NCI-H2196 treated with DMSO at 0.1 percent for 48 hours (cell line): Measurements from ENCODE around the gene GAS7.

ENCODE experiments used
- DNase-seq: peaks from one replicate; lab custom pipeline; 2025; ENCODE audit not compliant: unreplicated experiment; lab: John Stamatoyannopoulos, UW

The GAS7 gene

DNA sequence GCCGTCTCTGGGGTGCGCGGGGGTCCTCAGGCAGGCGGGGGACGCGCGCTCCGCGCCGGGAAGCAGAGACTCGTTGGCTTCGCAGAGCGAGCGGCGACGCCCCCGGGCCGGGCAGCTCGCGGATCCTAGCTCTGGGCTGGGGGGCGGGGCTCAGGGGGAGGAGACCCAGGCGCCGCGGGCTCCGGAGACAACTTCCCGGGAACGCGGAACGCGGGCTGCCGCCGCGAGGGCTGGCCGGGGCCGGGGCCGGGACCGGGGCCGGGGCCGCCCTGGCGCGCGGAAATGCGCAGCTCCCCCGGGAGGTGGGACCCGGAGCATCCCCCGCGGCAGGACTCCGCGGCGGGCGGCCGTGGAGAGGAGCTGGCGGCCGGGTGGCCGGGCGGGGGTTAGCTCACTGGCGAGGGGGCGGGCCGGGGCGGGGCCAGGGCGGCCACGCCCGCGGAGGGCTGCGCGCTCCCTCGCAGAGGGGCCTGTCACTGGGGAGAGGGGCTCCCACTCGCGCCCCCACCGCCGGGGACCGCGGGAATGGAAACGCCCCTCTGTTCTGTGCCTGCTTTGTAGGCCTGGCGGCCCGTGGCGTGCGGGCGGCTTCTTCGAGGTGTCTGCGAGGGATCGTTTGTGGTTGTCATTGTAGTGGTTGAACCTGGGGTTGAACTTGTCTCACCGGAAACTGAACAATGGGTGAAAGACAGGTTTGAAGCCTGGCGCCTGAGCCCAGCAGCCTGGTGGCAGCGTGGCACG is at the start of gene GAS7:
GAS7 (minus strand) TSS at position 98 of the 741 bp plus-strand sequence.
- DNase-seq: no peak

- no peak for DNase-seq
Measured at GRCh38 chr17:10247810-10248209, 49.4 kb upstream of the GAS7 start.

DNA sequence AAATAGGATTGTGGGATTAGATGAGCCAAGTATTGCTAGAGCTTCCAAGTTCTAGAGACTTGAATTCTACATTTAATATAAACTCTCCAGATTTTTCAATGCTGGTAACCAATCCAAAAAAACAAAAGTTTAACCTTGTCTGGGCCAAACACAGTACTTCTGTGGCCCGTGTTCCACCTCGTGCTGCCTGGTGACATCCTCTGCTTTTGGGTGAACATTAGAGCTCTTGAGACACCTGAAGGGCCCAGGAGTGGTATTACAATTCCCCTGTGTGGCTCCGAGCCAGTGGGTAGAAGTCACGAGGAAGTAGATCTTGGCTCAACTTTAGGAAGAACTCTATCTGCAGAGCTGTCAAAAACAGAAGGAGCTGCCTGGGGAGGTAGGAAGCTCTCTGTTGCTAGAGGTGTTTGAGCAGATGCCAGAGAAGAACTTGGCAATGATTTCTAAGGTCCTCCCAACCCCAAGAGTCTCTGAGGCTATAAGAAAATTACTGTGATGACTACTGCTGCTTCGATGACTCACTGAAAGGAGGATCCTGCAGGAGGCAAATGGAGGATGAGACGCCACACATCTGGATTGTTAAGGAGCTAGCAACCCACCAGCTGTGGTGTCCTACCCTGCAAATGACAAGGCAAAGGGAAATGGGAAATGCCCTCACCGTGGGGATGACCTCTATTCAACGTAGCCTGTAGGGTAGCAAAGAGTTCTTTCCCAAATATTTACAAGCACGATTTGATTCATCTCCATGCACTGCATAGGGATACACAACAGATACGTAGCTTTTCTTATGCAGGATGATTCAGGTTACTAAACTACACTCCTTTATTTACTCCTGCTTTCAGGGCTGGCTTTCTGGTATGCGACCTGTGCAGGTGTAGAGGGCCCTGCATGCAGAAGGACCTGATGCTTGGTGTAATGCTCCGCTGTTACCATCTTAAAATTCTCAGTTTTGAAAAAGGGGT is 45.8 kb upstream of the GAS7 start:
- no peak for DNase-seq

DNA sequence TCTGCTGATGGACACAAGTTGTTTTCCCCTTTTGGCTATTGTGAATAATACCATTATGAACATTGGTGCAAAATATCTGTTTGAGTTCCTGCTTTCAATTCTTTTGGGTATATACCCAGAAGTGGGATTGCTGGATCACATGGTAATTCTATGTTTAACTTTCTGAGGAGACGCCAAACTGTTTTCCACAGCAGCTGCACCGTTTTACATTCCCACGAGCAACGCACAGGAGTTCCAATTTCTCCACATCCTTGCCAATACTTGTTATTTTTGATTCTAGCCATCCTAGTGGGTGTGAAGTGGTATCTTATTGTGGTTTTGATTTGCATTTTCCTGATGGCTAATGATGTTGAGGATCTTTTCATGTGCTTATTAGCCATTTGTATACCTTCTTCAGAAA is 43.4 kb upstream of the GAS7 start:
- DNase-seq: no peak

- no peak for DNase-seq
Measured at GRCh38 chr17:10238661-10239060, 40.3 kb upstream of the GAS7 start.

DNA sequence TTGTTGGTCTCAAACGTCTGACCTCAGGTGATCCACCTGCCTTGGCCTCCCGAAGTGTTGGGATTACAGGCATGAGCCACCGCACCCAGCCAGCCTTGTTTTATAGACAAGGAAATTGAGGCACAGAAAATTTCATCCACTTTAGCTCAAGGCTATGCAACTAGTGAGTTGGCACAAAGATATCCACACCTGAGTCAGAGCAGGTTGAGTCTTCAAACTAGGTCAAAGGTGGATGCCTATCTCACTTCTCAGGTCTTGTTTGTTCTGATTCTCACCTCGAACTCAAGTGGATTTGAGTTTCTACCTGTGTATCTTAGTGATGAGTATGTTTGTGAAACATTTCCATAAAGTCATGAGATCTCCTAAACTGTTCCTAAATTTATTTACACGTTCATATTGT is 35.6 kb upstream of the GAS7 start:
- no peak for DNase-seq

GRCh38 chr17:10233161-10233560 is 34.8 kb upstream of the GAS7 start:
- no peak for DNase-seq

- no peak for DNase-seq
Measured at GRCh38 chr17:10229181-10229580, 30.8 kb upstream of the GAS7 start.

GRCh38 chr17:10226930-10227695 is 28.7 kb upstream of the GAS7 start:
- no peak for DNase-seq

GRCh38 chr17:10224582-10225195 is 26.3 kb upstream of the GAS7 start:
- DNase-seq: no peak

DNA sequence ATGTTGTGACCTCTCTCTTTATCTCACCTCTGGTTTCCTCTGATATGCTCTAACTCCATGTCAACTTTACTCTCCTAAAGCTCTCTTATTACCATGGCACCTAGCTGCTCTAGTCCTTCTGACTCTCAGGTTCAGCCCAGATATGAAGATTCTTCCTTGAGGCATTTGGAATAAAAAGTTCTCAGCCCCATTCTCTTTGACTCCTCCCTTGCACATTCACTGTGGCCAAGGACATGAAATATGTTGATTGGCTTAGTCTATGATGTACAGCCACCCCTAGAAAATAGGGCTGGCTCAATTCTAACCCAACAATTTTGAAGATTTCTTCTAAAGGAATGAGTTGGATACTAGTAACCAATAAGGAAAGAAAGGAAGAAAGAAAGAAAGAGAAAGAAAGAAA is 20.8 kb upstream of the GAS7 start:
- DNase-seq: no peak

DNA sequence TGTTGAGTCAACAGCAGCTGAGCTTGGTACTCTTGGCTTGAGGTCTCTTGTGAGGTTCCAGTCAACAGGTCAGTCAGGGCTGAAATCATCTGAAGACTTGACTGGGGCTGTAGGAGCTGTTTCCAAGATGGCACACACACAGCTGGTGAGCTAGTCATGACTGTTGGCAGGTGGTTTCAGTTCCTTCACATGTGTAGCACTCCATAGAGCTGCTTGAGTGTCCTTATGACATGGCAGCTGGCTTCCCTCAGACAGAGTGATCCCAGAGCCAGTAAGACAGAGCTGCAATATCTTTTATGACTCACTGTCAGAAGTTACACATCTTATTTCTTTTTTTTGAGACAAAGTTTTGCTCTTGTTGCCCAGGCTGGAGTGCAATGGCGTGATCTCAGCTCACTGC is 19.5 kb upstream of the GAS7 start:
- no peak for DNase-seq

- DNase-seq: no peak
Measured at GRCh38 chr17:10216213-10216938, 18.0 kb upstream of the GAS7 start.

GRCh38 chr17:10215286-10215685 is 16.9 kb upstream of the GAS7 start:
- DNase-seq: no peak

- no peak for DNase-seq
Measured at GRCh38 chr17:10211666-10212065, 13.3 kb upstream of the GAS7 start.

DNA sequence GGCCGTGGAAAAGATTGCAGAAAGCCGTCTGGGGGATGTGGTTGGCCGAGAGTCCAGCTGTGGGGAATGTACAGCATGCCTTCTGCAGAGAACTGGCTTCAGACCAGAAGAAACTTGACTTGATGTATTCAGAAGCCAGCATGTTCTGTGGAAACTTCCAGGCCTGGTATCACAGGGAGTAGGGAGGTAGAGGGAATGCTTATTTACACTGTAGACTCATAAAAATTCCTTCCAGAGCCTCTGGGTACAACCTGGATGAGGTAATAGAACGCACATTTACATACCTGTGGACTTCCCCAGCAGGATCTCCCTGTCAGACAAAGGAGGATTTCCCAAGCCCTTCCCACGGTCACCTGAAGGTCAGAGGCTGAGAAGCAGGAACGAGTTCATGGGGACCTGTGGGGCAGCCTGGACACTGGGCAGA is 11.8 kb upstream of the GAS7 start:
- DNase-seq: no peak

GRCh38 chr17:10208604-10209193 is 10.3 kb upstream of the GAS7 start:
- DNase-seq: no peak

GRCh38 chr17:10207153-10207552 is 8.7 kb upstream of the GAS7 start:
- DNase-seq: no peak

- DNase-seq: no peak
Measured at GRCh38 chr17:10205549-10206185, 7.3 kb upstream of the GAS7 start.
